ENCODE measurements around the gene INPP5E. TPM values are rescaled to one million over a fixed set of nuclear protein-coding genes. Genes with fewer than 3 reads are reported as not detected.

Gene INPP5E
- total and polyA plus RNA-seq, 2 experiments from 2014 or later, result 5.8 to 13.4 TPM

GRCh38 chr9:136453326-136453725 lies 13.7 kb upstream of the INPP5E start (continued):
- TF ChIP-seq REST (IDR thresholded peaks at IDR 0.05; ENCODE audit: unreplicated experiment), result no peak
- no peak for TF ChIP-seq CREB1 (CRISPR knock-in tag; IDR thresholded peaks at IDR 0.05; ENCODE audit: low read depth)
- TF ChIP-seq STAT1 (IDR thresholded peaks at IDR 0.05; ENCODE audit: unreplicated experiment), result no peak
- TF ChIP-seq CTCF (conservative IDR thresholded peaks at IDR 0.05; ENCODE audit: low read depth in 2 of 2), result no peak
- TF ChIP-seq JUNB (IDR thresholded peaks at IDR 0.05; ENCODE audit: unreplicated experiment), result no peak

- Histone ChIP-seq H3K27ac (ENCODE audit: low read depth) (0 out of 2 replicates have a peak overlapping the region, but pooled peaks have one; percentile 39), H3K36me3 (ENCODE audit: insufficient read depth) (peaks cover 25% of the 10 kb centered on the region), H4K20me1 (replicated peaks; ENCODE audit: insufficient read depth) (peaks cover 3% of the 10 kb centered on the region; the same call in 1 of the 2 replicates), H3K79me2 (replicated peaks; ENCODE audit: insufficient read depth) (no peaks in the 10 kb centered on the region), H3K4me2 (no peak overlapping the region), H3K9me2 (ENCODE audit: insufficient read depth) (no peaks in the 10 kb centered on the region), H3K4me1 (ENCODE audit: insufficient read depth) (no peaks in the 10 kb centered on the region), H3K4me3 (no peak overlapping the region), H3K27me3 (ENCODE audit: insufficient read depth) (no peaks in the 10 kb centered on the region), H3F3A (replicated peaks; ENCODE audit: low read depth) (0 out of 2 replicates have a peak, but pooled peaks cover 13% of the 10 kb centered on the region), H2AFZ (no peak overlapping the region)
- H3K9me3 Mint-ChIP-seq, result peaks cover 4% of the 10 kb centered on the region; the same call in 2 of the 3 replicates
- peak; percentile 46 for DNase-seq (ENCODE audit: low spot score)
- no peak overlapping the region for H3K27ac Mint-ChIP-seq
- peak; percentile 64 for ATAC-seq
- peaks cover 7% of the 10 kb centered on the region for H3K27me3 Mint-ChIP-seq (ENCODE audit: insufficient read depth, low read depth, poor library complexity)
- no peak overlapping the region for H3K4me3 Mint-ChIP-seq
- peaks cover 84% of the 10 kb centered on the region for H3K36me3 Mint-ChIP-seq (ENCODE audit: low read depth)
- H3K4me1 Mint-ChIP-seq, result no peaks in the 10 kb centered on the region; the same call in 2 of the 3 replicates
- no peak for TF ChIP-seq EZH2 (IDR thresholded peaks at IDR 0.05; ENCODE audit: low read depth, unreplicated experiment)
- peak; percentile 32 to 36 for TF ChIP-seq CTCF (conservative IDR thresholded peaks at IDR 0.05; ENCODE audit: low read depth in 2 of 2)
- TF ChIP-seq EZH2phosphoT487 (IDR thresholded peaks at IDR 0.05; ENCODE audit: unreplicated experiment), result no peak
Measured at GRCh38 chr9:136451221-136451877, 11.7 kb upstream of the INPP5E start.
